ENCODE measurements around the gene HDDC3. TPM values are rescaled to one million over a fixed set of nuclear protein-coding genes. Genes with fewer than 3 reads are reported as not detected.

Gene HDDC3
- total RNA-seq, 1 donor from 2014 or later: 16.0 TPM

DNA sequence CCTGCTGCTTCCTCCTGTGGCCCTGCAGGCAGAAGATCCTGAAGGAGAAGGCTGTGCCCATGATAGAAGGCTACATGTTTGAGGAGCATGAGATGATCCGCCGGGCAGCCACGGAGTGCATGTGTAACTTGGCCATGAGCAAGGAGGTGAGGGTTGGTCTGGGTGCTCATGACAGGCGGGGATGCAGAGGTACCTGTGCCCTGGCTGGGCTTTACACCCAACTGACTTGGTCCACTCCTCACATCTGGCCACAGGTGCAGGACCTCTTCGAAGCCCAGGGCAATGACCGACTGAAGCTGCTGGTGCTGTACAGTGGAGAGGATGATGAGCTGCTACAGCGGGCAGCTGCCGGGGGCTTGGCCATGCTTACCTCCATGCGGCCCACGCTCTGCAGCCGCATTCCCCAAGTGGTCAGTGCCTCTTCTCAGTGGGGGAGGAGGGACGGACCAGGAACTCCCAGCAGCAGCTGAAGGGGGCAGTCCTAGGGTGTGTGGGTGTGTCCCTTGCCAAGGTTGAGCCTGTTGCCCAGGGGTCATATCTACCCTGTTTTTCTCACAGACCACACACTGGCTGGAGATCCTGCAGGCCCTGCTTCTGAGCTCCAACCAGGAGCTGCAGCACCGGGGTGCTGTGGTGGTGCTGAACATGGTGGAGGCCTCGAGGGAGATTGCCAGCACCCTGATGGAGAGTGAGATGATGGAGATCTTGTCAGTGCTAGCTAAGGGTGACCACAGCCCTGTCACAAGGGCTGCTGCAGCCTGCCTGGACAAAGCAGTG is 20.7 kb upstream of the HDDC3 start:
- Histone ChIP-seq H3K36me3 (peaks cover 60% of the 10 kb centered on the region), H3K27me3 (ENCODE audit: low read depth) (no peaks in the 10 kb centered on the region)

DNA sequence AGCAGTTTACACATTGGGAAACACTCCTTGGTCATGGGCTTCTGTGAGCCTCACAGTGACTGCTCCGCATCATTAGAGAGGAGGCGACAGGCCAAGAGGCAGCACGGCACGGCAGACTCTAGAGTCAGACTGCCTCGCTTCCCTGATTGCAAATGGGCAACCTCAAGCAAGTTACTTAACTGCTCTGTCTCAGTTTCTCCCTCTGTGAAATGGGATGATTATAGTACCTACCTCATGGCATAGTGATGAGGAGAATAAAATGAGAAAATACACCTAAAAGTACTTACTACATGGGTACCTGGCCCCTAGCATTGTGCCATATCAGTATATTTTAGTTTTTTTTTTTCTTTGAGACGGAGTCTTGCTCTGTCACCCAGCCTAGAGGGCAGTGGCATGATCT is 18.3 kb upstream of the HDDC3 start:
- Histone ChIP-seq H3K27me3 (ENCODE audit: low read depth) (no peaks in the 10 kb centered on the region), H3K9me3 (no peaks in the 10 kb centered on the region), H3K27ac (no peak overlapping the region), H3K4me1 (peaks cover 8% of the 10 kb centered on the region), H3K4me3 (no peak overlapping the region), H3K36me3 (peaks cover 80% of the 10 kb centered on the region)
- DNase-seq (no peak), ATAC-seq (no peak)
- intact Hi-C loops (cut with DNase I): no loop called here
- TF ChIP-seq, protein P1, sequence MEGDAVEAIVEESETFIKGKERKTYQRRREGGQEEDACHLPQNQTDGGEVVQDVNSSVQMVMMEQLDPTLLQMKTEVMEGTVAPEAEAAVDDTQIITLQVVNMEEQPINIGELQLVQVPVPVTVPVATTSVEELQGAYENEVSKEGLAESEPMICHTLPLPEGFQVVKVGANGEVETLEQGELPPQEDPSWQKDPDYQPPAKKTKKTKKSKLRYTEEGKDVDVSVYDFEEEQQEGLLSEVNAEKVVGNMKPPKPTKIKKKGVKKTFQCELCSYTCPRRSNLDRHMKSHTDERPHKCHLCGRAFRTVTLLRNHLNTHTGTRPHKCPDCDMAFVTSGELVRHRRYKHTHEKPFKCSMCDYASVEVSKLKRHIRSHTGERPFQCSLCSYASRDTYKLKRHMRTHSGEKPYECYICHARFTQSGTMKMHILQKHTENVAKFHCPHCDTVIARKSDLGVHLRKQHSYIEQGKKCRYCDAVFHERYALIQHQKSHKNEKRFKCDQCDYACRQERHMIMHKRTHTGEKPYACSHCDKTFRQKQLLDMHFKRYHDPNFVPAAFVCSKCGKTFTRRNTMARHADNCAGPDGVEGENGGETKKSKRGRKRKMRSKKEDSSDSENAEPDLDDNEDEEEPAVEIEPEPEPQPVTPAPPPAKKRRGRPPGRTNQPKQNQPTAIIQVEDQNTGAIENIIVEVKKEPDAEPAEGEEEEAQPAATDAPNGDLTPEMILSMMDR (IDR thresholded peaks at IDR 0.05): no peak

More for the DNA sequence above, 20.7 kb upstream of the HDDC3 start:
- no peak overlapping the region for H3K4me3 ChIP-seq
- H3K4me1 ChIP-seq: peaks cover 31% of the 10 kb centered on the region
- TF ChIP-seq, protein P1 (IDR thresholded peaks at IDR 0.05): no peak
- H3K9me3 ChIP-seq: no peaks in the 10 kb centered on the region
- intact Hi-C loops (cut with DNase I): no loop called here
- DNase-seq (no peak), ATAC-seq (no peak)
- no peak overlapping the region for H3K27ac ChIP-seq

DNA sequence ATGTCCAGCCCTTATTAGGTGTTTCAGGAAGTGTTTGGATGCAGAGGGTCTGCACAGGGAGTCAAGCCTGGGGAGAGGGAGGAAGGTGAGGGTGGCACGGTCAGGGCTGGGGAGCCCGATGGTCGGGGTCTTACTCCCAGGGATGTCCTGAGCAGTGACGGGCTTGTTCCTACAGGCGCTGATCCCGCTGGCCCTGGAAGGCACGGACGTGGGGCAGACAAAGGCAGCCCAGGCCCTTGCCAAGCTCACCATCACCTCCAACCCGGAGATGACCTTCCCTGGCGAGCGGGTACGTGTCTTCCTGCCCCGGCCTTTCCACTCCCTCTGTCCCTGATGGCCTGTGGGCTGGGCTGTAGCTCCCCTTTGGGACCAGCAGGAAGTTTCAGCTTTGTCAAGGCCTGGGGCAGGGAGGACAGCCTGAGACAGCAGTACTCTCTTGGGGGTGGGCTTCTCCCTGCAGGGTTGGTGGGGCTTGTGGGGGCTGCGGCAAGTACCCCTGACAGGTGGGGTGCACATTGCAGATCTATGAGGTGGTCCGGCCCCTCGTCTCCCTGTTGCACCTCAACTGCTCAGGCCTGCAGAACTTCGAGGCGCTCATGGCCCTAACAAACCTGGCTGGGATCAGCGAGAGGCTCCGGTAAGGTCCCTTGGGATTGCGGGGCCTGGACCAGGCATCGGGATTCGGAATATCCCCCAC is 17.8 kb upstream of the HDDC3 start:
- peaks cover 2% of the 10 kb centered on the region for H3K4me1 ChIP-seq
- no peak for ATAC-seq
- no peak overlapping the region for H3K27ac ChIP-seq
- no peak overlapping the region for H3K4me3 ChIP-seq
- no peaks in the 10 kb centered on the region for H3K27me3 ChIP-seq (ENCODE audit: low read depth)
- no peaks in the 10 kb centered on the region for H3K9me3 ChIP-seq
- intact Hi-C loops (cut with DNase I): no loop called here
- peaks cover 85% of the 10 kb centered on the region for H3K36me3 ChIP-seq
- TF ChIP-seq, protein P1 (IDR thresholded peaks at IDR 0.05): no peak
- no peak for DNase-seq

DNA sequence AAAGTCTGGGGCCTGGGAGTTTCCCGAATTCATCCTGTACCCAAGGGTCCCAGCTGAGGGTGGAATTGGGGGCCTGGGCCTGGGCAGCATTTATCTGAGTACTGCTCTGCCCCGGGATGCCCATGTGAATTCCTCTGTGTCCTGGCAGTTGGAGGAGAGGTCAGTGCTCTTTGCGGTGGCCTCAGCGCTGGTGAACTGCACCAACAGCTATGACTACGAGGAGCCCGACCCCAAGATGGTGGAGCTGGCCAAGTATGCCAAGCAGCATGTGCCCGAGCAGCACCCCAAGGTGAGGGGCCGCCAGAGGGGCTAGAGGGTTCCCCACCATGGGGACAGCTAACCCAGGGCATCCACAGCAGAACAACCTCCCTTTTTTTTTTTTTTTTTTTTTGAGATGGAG is 16.2 kb upstream of the HDDC3 start:
- Histone ChIP-seq H3K27ac (no peak overlapping the region), H3K4me1 (no peaks in the 10 kb centered on the region), H3K9me3 (no peaks in the 10 kb centered on the region), H3K27me3 (ENCODE audit: low read depth) (no peaks in the 10 kb centered on the region), H3K36me3 (peaks cover 99% of the 10 kb centered on the region), H3K4me3 (no peak overlapping the region)
- TF ChIP-seq, protein P1 (IDR thresholded peaks at IDR 0.05): no peak
- no peak for ATAC-seq
- intact Hi-C loops (cut with DNase I): no loop called here
- DNase-seq: no peak

DNA sequence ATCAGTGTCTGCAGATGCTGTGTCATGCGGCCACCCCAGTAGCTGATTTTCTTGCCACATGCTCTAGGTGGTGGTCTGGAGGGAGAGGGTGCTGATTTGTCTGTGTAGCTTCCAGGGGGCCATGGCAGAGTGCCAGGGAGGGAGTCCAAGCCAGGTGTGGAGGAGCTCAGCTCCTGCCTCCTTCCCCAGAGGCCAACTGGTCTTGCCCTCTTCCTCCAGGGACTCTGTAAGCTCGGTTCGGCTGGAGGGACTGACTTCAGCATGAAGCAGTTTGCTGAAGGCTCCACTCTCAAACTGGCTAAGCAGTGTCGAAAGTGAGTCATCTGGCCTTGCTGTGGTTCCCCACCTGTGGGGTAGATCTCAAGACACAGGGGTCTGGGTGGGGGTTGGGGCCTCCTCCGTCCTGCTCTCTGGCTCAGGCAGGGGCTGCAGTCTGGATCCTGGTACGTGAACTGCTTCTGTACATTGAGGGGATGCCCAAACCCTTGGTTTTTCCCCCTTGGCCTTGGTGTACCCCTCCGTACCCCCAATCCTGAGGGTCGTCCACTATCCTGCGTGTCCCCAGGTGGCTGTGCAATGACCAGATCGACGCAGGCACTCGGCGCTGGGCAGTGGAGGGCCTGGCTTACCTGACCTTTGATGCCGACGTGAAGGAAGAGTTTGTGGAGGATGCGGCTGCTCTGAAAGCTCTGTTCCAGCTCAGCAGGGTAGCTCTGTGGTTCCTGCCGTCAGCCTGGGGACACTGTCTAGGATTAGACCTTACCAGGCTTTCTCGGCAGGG is 15.4 kb upstream of the HDDC3 start:
- no peak overlapping the region for H3K27ac ChIP-seq
- intact Hi-C loops (cut with DNase I): no loop called here
- no peaks in the 10 kb centered on the region for H3K4me1 ChIP-seq
- no peak for ATAC-seq
- no peak overlapping the region for H3K4me3 ChIP-seq
- TF ChIP-seq, protein P1 (IDR thresholded peaks at IDR 0.05): no peak
- H3K9me3 ChIP-seq: no peaks in the 10 kb centered on the region
- H3K27me3 ChIP-seq (ENCODE audit: low read depth): no peaks in the 10 kb centered on the region
- peaks cover 99% of the 10 kb centered on the region for H3K36me3 ChIP-seq
- DNase-seq: no peak
